HFFc6 (cell line): ENCODE results near the gene FECH. TPM values are rescaled to one million over a fixed set of nuclear protein-coding genes. Genes with fewer than 3 reads are reported as not detected.

ENCODE experiments used
- DNase-seq: peaks from one replicate; pipeline ENCODE4 v3.0.0-alpha.2; 2018
- H3K27ac Mint-ChIP-seq: 2 replicates; pipeline ENCODE4 v1.8.0; 2020; ENCODE audit warnings: mild to moderate bottlenecking, mixed read lengths
- H3K27me3 Mint-ChIP-seq: 2 replicates; pipeline ENCODE4 v1.8.0; 2021; ENCODE audit warnings: mild to moderate bottlenecking, moderate library complexity, mixed read lengths; ENCODE audit not compliant: insufficient read depth
- H3K36me3 Mint-ChIP-seq: 2 replicates; pipeline ENCODE4 v1.8.0; 2021; ENCODE audit warnings: low read depth, mixed read lengths
- H3K4me1 Mint-ChIP-seq: 2 replicates; pipeline ENCODE4 v1.8.0; 2020; ENCODE audit warnings: low read depth, mixed read lengths
- H3K4me3 Mint-ChIP-seq: 2 replicates; pipeline ENCODE4 v1.8.0; 2020; ENCODE audit warnings: mild to moderate bottlenecking, moderate library complexity, mixed read lengths
- H3K9me3 Mint-ChIP-seq: 2 replicates; pipeline ENCODE4 v1.8.0; 2020; ENCODE audit warnings: mild to moderate bottlenecking, mixed read lengths
- CTCF ChIP-seq: fragments of 200-600 bp; sonication (generic); IDR thresholded peaks from 2 replicates; pipeline ENCODE4 v1.5.0; 2021; ENCODE audit warnings: antibody characterized with exemption, mild to moderate bottlenecking
- total RNA-seq, 6 experiments: library from RNA; stranded (reverse); fragmentation: NEBNext Ultra II Directional; extraction: Animal tissue kit (Norgen Biotek cat#: 25700); gene quantifications; 2 replicates in 1 of 6; 3 replicates in 5 of 6; pipeline ENCODE4 v1.2.3, GENCODE V29; 2021

FECH gene
- total RNA-seq, 6 experiments from 2014 or later = 28.7 to 38.3 (median 33.9) TPM

- H3K9me3 Mint-ChIP-seq = no peaks in the 10 kb centered on the region
- H3K27me3 Mint-ChIP-seq = no peaks in the 10 kb centered on the region
- H3K36me3 Mint-ChIP-seq = no peaks in the 10 kb centered on the region; the same call in 1 of the 2 replicates
- DNase-seq = no peak
- no peak for TF ChIP-seq CTCF
- no peak overlapping the region for H3K4me3 Mint-ChIP-seq
- no peaks in the 10 kb centered on the region for H3K4me1 Mint-ChIP-seq
- no peak overlapping the region for H3K27ac Mint-ChIP-seq
Measured at GRCh38 chr18:57555134-57555533, 31.4 kb downstream of the FECH start.

GRCh38 chr18:57550510-57550909, 36.0 kb downstream of the FECH start:
- H3K36me3 Mint-ChIP-seq = no peaks in the 10 kb centered on the region; the same call in 1 of the 2 replicates
- no peaks in the 10 kb centered on the region for H3K9me3 Mint-ChIP-seq
- H3K4me1 Mint-ChIP-seq = no peaks in the 10 kb centered on the region
- H3K4me3 Mint-ChIP-seq = no peak overlapping the region
- no peaks in the 10 kb centered on the region; the same call in 1 of the 2 replicates for H3K27me3 Mint-ChIP-seq
- no peak overlapping the region for H3K27ac Mint-ChIP-seq
- DNase-seq = no peak
- no peak for TF ChIP-seq CTCF

- Mint-ChIP-seq H3K27ac (no peak overlapping the region), H3K4me1 (peaks cover 14% of the 10 kb centered on the region), H3K36me3 (no peaks in the 10 kb centered on the region), H3K27me3 (no peaks in the 10 kb centered on the region; the same call in 1 of the 2 replicates), H3K9me3 (no peaks in the 10 kb centered on the region), H3K4me3 (no peak overlapping the region)
- no peak for TF ChIP-seq CTCF
- DNase-seq = no peak
Measured at GRCh38 chr18:57547260-57547659, 39.2 kb downstream of the FECH start.

- Mint-ChIP-seq H3K9me3 (no peaks in the 10 kb centered on the region), H3K4me1 (peaks cover 31% of the 10 kb centered on the region), H3K4me3 (no peak overlapping the region), H3K27ac (no peak overlapping the region), H3K36me3 (no peaks in the 10 kb centered on the region), H3K27me3 (no peaks in the 10 kb centered on the region; the same call in 1 of the 2 replicates)
- DNase-seq = no peak
- TF ChIP-seq CTCF = no peak
Measured at GRCh38 chr18:57544936-57545660, 41.4 kb downstream of the FECH start.

GRCh38 chr18:57543560-57543959, 42.9 kb downstream of the FECH start:
- peak overlapping the region; percentile 98; the same call in 1 of the 2 replicates for H3K27ac Mint-ChIP-seq
- no peaks in the 10 kb centered on the region for H3K9me3 Mint-ChIP-seq
- DNase-seq = no peak
- no peaks in the 10 kb centered on the region for H3K36me3 Mint-ChIP-seq
- peaks cover 40% of the 10 kb centered on the region for H3K4me1 Mint-ChIP-seq
- no peak for TF ChIP-seq CTCF
- no peak overlapping the region for H3K4me3 Mint-ChIP-seq
- no peaks in the 10 kb centered on the region; the same call in 1 of the 2 replicates for H3K27me3 Mint-ChIP-seq
